Erythroblast (primary cell): ENCODE data around the gene PARP9.
A peak's percentile ranks its signal among the peaks of the same experiment; 100 is the strongest.
"Not testable (repeated sequence)": the region's sequence is repeated elsewhere in the genome, so short reads cannot be mapped to it uniquely, and the experiment has no call there.

ENCODE experiments used
- DNase-seq, 2 experiments: peaks; one replicate each; lab custom pipeline; 2025; lab: John Stamatoyannopoulos, UW
- GATA1 ChIP-seq: IDR thresholded peaks from 2 replicates; pipeline ENCODE4 v1.6.1; 2011; ENCODE audit warnings: low read depth, mild to moderate bottlenecking, control low read depth, low read length, moderate library complexity
- POLR2A ChIP-seq: IDR thresholded peaks from 2 replicates; pipeline ENCODE4 v1.6.1; 2011; ENCODE audit warnings: mild to moderate bottlenecking, low read length

The PARP9 gene

DNA sequence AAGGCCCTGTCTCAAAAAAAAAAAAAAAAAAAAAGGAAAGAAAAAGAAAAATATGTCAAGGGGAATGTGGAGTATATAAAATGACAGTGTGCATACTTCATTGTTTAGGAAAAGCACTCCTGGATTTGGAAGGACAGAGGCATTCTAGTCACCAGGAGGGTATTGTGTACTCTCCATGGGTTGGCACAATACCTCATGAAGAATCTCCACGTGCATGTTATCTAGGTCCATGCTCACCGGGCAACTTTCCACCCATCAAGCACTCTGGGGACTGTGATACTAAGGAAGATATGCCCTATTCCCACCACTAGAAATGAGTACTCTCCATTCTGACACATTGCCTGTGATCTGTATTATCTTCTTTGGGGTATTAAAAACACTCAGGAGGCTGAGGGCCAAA lies 33.9 kb downstream of the PARP9 start:
- DNase-seq: no peak
- no peak for TF ChIP-seq GATA1

GRCh38 chr3:122523317-122523716 lies 40.8 kb downstream of the PARP9 start:
- TF ChIP-seq GATA1: no peak
- no peak for TF ChIP-seq POLR2A

GRCh38 chr3:122520861-122521260 lies 43.2 kb downstream of the PARP9 start:
- DNase-seq: no peak
- no peak for TF ChIP-seq POLR2A
- no peak for TF ChIP-seq GATA1

More at GRCh38 chr3:122523317-122523716, 40.8 kb downstream of the PARP9 start:
- no peak for DNase-seq

DNA sequence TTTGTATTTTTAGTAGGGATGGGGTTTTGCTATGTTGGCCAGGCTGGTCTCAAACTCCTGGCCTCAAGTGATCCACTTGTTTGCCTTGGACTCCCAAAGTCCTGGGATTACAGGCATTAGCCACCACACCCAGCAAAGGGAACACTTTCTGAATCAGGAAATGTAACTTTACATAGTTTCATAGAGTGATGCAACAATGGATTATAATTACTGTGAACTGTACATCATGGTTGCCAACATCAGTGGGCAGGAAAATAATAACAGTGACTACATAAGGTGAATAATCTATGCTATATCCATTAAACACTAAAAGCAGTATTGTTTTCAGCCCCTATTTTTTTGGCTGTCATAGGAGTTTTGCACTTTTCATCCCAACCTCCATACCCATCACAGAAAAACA lies 44.4 kb downstream of the PARP9 start:
- DNase-seq: no peak
- TF ChIP-seq GATA1 (no peak), POLR2A (no peak)

DNA sequence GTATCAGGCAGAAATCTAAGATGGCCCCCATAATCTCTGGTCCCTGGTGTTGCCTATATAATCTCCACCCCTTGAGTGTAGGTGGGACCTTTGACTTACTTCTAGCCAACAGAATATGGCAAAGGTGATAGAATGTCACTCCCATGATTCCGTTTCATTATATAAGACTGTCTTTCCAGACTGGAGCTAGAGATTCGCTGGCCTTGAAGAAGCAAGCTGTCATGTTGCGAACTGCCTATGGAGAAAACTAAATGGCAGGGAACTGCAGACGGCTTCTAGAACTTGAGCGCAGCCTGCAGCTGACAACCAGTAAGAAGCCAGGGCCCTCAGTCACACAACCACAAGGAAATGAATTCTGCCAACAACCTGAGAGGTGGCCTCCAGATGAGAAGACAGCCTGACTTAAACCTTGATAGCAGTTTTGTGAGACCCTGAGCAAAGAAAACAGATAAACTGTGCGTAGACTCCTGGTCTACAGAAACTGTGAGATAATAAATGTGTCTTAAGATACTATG lies 47.2 kb downstream of the PARP9 start:
- TF ChIP-seq GATA1: no peak
- no peak for TF ChIP-seq POLR2A
- peak; percentile 19 to 53 for DNase-seq

DNA sequence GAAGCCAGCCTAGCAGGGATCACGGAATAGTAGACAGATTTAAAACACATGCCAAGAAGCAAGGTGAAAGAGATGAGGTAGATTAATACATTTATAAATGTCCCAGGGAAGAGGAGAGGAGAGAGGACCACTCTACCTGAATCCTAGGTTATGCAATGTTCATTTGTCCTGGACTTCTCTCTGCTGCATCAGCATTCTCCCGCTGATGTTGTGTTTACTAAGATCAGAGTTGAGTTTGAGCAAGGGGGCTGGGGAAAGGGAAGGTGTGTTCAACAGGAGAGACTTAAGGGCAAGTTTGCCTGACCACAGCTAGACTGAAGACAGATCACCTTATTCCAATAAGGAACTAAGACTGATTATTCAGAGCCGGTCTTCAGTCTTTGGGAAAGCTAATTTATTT lies 48.2 kb downstream of the PARP9 start:
- TF ChIP-seq POLR2A: no peak
- no peak for TF ChIP-seq GATA1

GRCh38 chr3:122515020-122515468 lies 49.1 kb downstream of the PARP9 start:
- DNase-seq: no peak
- TF ChIP-seq GATA1 (no peak), POLR2A (peak; percentile 51)

More for the DNA sequence above, 48.2 kb downstream of the PARP9 start:
- no peak for DNase-seq

DNA sequence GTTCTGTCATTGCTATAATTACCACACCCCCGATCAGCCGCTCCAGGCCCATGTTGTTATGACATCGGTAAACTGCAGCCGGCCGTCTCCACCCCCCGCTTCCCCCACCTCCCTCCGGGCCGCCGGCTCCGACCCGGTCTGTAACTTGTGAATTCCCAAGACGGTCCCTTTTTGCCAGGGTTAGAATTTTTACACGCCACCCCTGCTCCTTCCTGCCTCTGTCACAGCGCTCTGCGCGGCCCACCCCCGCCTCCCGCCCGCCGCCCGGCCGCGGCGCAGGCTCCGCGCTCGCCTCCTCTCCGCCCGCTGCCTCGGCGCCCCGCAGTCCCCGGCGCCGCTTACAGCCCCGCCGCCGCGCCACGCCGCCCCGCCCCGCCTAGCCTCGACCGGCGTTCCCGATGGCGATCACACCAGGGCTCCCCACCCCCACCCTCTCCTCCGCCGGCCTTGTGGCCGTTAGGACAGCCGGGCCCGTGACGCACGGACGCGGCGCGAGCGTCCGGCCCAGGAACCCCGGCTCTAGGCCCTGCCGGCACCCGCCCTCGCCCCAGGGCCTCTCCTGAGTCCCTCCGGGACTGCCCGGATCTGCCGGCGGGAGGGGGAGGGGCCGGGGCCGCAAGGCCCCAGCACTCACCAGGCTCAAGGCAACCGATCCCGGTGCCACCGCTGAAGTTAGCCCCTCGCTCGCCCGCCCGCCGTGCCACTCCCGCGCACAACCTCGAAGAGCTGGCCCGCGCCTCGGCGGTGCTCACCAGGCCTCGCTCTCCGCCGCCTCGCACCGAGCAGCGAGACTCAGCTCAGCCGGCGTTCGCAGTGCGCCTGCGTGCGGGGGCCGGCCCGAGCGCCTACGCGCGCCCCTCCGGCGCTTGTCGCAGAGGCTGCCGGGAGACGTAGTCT lies 49.7 kb downstream of the PARP9 start, which contains the start of gene KPNA1:
Gene KPNA1, minus strand, starts transcription at position 817 of the 897 bp plus-strand sequence. CDS start 18,374 bp downstream, outside the sequence.
- TF ChIP-seq POLR2A: peak; percentile 95
- TF ChIP-seq GATA1: no peak
- peak; percentile 94 to 96 for DNase-seq

- no peak for TF ChIP-seq POLR2A
- TF ChIP-seq GATA1: no peak
- DNase-seq: peak; percentile 50 to 66
Measured at GRCh38 chr3:122513386-122514122, 50.5 kb downstream of the PARP9 start.

DNA sequence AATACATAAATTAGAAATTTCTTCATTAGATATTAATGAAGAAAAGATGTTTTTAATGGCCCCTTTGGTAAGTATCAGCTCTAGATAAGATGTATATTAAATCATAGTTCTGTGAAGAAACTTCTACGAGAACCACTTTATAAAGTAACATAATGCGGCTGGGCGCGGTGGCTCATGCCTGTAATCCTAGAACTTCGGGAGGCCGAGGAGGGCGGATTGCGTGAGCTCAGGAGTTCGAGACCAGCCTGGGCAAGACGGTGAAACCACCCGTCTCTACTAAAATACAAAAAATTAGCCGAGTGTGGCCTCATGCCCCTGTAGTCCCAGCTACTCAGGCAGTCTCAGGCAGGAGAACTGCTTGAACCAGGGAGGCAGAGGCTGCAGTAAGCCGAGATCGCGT lies 51.8 kb downstream of the PARP9 start:
- TF ChIP-seq POLR2A: no peak
- no peak for TF ChIP-seq GATA1
- DNase-seq: no peak

DNA sequence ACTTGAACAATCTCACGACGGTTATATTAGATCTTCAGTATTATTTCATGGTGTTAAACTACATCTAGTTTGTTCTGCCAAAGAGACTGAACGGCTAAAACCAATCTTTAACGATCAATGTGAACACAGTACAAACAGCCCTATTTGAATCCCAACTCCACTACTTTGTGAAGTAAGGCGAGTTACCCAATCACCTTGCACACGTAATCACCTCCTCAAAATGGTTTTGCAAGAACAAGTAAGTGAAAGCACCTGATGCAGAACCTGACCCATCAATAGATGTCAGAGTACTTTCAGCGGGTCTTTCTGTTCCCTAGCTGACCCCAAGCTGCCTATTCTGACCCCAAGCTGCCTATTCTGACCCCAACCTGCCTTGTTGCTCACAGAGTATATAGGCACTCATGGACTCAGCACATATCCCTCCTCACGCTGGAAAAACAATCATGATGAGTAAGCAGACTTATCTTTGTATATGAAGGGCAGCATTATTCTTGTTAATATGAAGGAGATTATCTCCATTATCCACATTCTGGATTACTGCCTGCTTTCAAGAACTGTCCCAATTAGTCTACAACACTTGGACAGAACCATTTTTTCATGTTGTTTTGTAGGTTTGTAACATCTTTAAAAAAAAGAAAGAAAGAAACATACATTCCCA lies 53.1 kb downstream of the PARP9 start:
- no peak for TF ChIP-seq POLR2A
- TF ChIP-seq GATA1: no peak
- peak; percentile 65 to 71 for DNase-seq

DNA sequence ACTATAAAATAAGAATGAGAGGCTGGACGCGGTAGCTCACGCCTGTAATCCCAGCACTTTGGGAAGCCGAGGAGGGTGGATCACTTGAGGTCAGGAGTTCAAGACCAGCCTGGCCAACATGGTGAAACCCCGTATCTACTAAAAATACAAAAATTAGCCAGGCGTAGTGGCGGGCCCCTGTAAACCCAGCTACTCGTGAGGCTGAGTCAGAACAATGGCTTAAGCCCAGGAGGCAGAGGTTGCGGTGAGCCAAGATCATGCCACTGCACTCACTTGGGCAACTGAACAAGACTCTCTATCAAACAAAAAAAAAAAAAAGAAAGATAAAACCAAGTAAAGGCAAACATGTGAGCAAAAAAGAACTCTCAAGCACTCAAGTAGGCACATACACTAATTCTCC lies 55.2 kb downstream of the PARP9 start:
- DNase-seq: not testable (repeated sequence)

DNA sequence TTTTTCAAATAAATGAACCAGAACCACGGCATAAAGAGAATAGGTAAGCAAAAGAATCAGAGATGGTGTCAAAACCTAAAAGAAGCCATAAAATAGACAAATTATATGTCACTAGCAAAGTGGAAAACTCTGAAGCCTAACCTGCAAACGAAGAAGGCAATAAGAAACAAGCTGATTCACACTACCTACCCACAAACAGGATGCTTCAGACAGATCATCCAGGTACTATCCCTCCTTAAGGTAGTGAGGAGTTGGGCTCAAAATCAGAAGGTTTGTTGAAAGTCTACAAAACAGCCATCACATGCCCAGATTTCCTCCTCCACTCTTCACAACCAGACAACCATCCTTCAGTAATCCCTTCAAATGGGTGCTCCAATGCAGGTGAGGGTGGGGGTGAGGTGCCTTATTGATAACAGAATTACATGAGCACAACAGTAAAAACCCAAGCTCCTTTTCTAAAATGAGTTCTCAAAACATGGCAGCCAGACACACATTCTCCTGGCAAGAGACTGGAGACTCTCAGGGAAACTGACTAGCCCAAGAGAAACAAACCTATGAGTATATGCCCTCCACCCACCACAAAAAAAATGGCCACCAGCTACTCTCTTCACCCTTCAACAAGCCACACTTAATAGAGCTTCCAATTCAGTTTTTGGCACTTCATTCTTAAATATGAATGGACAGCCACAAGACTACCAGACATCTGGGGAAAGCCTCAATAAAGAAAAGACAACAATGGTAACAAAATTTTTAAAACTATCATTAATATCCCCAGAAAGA lies 55.8 kb downstream of the PARP9 start:
- TF ChIP-seq GATA1: no peak
- TF ChIP-seq POLR2A: no peak
- DNase-seq: no peak

DNA sequence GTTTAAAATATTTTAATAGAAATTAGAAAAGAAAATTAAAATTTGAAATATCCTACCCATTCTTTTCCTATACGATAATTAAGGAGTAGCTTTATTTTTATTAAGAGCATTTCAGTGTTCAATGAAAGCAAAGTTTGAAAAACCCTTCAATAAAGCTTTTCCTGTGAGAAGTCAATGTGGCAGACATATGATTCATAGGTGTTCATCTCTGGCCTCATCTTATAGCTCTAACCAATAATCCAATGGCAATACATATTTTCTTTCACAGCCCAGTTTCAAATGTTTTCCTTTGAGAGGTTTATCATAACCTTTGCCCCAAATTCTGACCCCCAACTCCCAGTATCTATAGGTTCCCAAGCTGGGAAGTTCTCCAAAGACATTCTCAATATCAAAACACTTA lies 57.6 kb downstream of the PARP9 start:
- no peak for DNase-seq
- no peak for TF ChIP-seq POLR2A
